GM12872 (cell line): ENCODE results near the gene CD2BP2.
A peak's percentile ranks its signal among the peaks of the same experiment; 100 is the strongest.

ENCODE experiments used
- TF ChIP-seq, protein P1 (sequence below): IDR thresholded peaks from 3 replicates; pipeline ENCODE4 v1.5.1; 2011; ENCODE audit warnings: low read depth, mild to moderate bottlenecking, low read length, moderate library complexity; ENCODE audit not compliant: insufficient read depth

Gene CD2BP2

GRCh38 chr16:30395992-30396585 lies 41.0 kb upstream of the CD2BP2 start:
- TF ChIP-seq, protein P1, sequence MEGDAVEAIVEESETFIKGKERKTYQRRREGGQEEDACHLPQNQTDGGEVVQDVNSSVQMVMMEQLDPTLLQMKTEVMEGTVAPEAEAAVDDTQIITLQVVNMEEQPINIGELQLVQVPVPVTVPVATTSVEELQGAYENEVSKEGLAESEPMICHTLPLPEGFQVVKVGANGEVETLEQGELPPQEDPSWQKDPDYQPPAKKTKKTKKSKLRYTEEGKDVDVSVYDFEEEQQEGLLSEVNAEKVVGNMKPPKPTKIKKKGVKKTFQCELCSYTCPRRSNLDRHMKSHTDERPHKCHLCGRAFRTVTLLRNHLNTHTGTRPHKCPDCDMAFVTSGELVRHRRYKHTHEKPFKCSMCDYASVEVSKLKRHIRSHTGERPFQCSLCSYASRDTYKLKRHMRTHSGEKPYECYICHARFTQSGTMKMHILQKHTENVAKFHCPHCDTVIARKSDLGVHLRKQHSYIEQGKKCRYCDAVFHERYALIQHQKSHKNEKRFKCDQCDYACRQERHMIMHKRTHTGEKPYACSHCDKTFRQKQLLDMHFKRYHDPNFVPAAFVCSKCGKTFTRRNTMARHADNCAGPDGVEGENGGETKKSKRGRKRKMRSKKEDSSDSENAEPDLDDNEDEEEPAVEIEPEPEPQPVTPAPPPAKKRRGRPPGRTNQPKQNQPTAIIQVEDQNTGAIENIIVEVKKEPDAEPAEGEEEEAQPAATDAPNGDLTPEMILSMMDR: no peak

GRCh38 chr16:30395155-30395991 lies 40.3 kb upstream of the CD2BP2 start, which contains the start of gene ZNF48:
ZNF48 (plus strand) TSS chr16:30395420; CDS start chr16:30395795, 375 bp downstream.
- TF ChIP-seq, protein P1: peak; percentile 40; the same call in 1 of the 3 replicates

DNA sequence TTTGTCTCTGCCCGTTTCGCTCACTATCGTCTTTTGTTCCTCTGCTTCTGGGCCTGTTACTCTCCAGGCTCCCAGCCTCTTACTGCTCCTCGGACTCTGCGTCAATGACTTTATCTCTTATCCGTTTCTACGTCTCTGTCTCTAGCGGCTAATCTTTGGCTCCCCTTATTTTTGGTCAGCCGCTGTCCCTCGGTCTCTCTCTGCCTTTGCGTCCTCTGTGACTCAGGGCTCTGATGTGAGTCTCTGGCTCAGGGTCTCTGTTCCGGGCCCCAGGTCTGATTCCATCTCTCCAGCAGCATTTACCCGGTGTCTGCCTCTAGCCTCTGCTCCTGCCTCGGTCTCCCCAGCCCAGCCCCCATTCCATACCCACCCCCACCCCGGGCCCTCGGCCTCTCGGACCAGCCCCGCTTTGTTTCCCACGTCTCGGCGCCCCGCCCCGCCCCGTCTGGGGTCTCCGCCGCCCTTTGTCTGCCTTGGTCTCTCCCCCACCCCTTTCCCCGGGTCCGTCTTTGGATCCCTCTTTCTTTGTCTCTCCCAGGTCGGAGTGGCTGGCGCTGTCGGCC lies 39.6 kb upstream of the CD2BP2 start:
- TF ChIP-seq, protein P1: no peak

DNA sequence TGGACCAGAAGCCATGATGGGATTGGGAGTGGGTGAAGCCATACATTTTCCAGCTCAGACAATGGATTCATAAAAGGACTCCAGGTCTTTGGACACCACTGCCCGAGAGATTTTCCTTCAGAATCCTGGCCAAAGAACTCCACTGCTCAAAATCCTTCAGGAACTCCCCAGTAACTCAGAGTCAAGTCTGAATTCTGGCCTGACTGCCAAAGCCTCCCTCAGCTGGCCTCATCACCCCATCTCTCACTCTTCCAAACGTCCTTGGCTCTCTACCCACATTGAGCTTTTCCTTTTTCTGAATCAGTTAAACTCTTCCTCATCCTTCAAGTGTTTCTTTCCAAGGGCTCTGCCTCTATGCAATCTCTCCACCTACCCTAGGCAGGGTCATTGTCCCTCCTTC lies 28.4 kb upstream of the CD2BP2 start:
- TF ChIP-seq, protein P1: no peak

DNA sequence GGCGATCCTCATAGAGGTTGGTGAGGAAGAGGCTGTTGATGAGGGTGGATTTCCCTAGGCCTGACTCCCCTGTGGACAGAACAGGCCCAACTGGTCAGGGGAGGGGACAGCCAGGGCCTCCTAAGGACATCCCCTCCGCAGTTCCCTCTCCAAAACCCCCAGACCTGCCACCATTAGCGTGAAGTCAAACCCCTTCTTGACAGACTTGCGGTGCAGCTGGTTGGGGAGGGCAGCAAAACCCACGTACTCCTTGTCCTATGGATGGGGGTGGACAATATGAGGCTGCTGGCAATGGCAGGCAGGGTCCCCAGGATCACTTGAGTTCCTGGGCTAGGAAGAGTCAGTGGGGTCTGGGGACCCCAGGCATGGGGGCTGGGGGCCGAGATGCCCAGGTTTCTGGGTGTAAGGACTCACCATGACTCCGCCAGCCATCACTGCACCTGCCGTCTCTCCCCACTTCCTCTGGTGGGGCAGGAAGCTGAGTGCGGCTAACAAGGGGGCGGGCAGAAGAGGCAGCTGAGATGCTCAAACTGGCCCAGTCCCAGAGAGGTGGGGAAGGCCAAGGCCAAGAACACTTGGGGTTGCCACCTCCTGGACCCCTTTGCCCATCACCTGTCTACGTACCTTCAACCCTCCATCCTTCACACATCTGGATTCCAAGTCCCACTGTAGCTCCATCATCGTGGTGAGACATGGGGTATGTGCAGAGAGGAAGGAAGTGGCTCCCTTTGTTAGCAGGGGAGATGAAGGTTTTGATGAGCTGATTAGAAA lies 27.2 kb upstream of the CD2BP2 start, which contains the start of gene SEPTIN1:
Gene SEPTIN1 (minus strand): TSS at position 451 of the 771 bp plus-strand sequence. CDS start 19 bp downstream, at position 432.
- TF ChIP-seq, protein P1: no peak

DNA sequence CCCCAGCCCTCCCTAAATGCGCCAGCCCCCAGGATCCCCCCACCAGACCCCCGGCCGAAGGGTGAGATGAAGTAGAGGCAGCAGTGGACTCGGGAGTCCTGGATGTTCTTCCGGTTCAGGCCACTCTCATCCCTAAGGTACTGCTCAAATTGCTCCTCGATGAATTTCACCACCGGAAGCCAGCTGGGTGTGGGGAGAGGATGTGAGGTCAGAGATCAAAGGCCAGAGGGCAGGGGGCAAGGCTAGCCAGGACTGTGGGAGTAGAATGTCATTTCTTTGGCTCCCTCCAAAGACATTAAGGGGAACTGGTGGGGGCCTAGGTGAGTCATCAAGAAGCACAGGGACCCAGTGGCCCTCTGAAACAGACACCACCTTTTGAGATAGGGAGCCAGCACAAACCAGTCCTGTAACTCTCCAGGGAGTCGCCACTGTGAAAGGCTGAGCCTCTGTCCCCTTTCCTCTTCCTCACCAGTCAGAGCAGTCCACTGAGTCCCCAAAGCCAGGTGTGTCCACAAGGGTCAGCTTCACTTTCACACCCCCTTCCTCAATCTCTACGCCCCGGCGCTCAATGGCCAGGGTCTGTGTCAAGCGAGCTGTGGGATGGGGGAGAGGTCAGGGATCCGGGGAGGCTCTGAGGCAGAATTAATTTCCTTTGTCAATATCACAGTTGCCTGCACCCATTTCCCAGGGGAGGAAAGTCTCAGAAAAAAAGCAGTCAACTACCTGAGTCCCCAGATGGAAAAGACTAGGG lies 26.4 kb upstream of the CD2BP2 start:
- TF ChIP-seq, protein P1: no peak
